GM12874 (cell line): ENCODE results near the gene MPST.

Experiments
- CTCF ChIP-seq: IDR thresholded peaks from 2 replicates; pipeline ENCODE4 v1.5.1; 2011; ENCODE audit warnings: low read depth, mild to moderate bottlenecking, control low read depth, low read length, moderate library complexity; ENCODE audit not compliant: insufficient read depth

Gene MPST

GRCh38 chr22:37020192-37020479 is 594 bp downstream of the MPST start:
- TF ChIP-seq CTCF = no peak

- no peak for TF ChIP-seq CTCF
Measured at GRCh38 chr22:37021041-37021440, 1.5 kb downstream of the MPST start.

GRCh38 chr22:37021710-37022482 is 2.4 kb downstream of the MPST start:
- TF ChIP-seq CTCF = peak; percentile 93

GRCh38 chr22:37022483-37023337 is 3.2 kb downstream of the MPST start:
- no peak for TF ChIP-seq CTCF

- no peak for TF ChIP-seq CTCF
Measured at GRCh38 chr22:37023743-37024338, 4.3 kb downstream of the MPST start.

- TF ChIP-seq CTCF = no peak
Measured at GRCh38 chr22:37024339-37025157, 5.0 kb downstream of the MPST start.
